CD4-positive, alpha-beta T cell treated with Interferon gamma for 1 hour (primary cell): ENCODE measurements around the gene CDH15.

Experiments
- DNase-seq: peaks from one replicate; pipeline ENCODE4 v3.0.0-alpha.2; 2020

CDH15 gene

GRCh38 chr16:89140981-89141883 lies 30.3 kb upstream of the CDH15 start:
- no peak for DNase-seq

DNA sequence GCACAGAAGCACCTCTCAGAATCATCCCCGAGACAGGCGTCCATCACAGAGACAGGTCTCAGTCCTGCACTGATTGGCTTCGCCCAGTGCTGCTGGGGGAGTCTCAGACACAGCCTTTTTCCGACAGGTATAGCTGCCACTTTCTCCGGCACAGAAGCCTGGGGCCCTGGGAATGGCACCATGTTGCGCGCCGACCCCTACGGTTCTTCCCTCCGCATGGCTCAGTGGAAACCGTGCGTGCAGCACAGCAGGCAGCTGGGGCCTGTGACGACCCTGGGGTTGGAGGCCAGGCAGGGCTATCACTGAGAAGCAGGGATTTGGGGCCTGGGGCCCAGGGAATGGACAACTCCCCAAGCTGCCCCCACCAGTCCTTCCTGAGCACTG lies 29.7 kb upstream of the CDH15 start:
- DNase-seq: no peak

DNA sequence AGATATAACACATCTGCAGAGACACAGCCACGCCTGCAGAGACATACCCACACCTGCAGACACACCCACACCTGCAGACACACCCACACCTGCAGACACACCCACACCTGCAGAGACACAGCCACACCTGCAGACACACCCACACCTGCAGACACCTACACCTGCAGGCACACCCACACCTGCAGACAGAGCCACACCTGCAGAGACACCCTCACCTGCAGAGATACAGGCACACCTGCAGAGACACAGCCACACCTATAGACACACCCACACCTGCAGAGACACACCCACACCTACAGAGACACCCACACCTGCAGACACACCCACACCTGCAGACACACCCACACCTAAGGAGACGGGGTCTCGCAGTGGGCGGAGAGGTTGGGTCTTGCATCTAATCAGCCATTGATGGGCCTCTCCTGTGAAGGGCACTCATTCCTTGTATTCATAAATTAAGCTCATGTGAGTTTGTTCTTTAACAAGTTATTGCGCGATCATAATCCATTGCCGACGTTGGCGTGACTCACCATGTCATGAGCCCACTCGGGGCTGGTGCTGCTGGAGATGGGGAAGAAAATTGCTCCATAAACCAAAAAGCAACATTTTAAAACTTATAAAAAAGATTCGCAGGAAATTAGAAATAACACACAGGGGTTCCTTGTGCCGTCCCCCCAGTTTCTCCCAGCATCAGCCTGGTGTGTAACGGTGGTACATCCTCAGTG lies 28.9 kb upstream of the CDH15 start:
- no peak for DNase-seq

- DNase-seq: no peak
Measured at GRCh38 chr16:89143201-89143741, 28.3 kb upstream of the CDH15 start.

- DNase-seq: no peak
Measured at GRCh38 chr16:89143911-89144675, 27.5 kb upstream of the CDH15 start.

GRCh38 chr16:89144681-89145080 lies 26.9 kb upstream of the CDH15 start:
- DNase-seq: no peak

DNA sequence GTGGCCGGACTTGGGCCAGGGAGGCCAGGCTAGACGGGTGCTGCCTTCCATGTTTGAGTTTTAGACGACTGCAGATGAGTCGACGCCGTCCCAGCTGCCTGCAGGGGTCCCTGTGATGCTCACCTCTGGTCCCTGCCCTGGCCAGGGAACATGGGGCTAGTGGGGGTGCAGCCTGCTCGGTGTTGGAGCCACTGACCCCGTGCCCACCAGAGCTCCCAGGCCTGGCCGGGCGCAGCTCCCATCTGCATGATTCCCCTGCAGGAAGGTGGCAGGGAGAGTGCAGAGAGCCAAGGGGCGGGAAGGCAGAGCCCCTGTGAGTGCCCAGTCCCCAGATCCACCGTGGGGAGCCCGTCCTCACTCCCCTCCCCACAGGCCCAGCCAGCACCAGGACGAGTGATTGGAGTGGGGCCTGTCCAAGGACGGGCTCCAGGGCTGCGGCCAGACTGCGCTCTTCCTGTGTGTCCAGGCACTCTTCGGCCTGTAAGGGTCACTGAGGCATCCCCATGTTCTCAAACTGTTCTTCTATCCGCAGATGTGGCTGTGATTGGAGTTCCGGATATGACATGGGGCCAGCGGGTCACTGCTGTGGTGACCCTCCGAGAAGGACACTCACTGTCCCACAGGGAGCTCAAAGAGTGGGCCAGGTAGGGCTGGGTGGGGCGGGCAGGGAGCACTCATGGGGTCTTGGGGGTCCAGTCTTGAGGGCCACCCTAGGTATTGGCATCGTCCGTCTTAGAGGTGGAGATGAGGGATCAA lies 26.0 kb upstream of the CDH15 start:
- no peak for DNase-seq

DNA sequence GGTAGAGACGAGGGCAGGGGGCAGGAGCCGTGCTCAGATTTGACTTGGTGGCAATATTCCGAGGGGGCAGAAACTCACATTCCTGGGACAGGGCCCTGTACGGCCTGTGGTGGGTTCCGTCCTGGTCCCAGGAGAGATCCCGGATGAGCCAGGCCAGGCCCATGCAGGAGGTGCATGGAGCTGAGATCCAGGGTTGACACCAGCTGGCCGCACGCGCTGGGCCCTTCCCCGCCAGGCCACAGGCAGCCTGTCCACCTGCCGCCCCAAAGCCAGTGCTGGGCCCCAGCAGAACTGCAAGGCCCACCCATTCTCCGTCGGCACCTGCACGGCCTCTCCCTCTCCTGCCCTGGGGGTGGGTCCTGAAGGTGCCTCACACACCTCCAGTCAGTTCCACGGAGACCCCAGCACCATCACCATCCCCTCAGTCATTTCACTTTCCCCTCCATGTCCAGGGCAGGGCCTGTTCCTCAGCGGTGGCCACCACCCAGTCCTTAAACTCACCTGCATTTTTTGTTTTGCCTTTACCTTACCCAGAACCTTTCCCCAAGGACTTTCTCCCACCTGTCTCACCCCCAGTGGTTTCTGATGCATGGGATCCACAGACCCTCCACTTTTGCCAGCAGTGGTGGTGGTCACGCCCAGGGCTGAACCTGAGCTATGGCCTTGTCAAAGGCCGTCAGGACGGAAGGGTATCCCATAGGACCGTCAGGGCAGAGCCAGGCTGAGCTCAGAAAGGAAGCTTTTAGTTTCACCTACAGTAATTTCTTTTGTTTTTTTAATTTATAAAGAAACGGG lies 25.1 kb upstream of the CDH15 start:
- DNase-seq: no peak

- DNase-seq: no peak
Measured at GRCh38 chr16:89147085-89147817, 24.3 kb upstream of the CDH15 start.

DNA sequence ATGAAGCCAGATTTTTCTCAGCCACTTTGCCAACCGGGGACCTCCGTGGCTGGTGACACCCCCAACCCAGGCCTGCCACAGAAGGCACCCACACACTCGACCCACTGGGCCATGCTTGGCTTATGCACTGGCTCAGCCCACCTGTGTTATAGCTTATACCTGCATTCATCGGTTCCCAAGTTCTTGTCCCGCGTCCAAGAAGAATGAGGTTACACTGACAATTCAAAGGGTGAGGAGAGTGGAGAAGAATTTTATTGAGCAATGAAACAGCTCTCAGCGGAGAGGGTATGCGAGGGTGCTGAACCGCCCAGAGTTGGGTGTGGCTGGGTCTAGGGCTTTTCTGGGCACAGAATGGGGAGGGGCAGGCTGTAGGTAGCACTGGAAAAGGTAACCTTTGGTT lies 22.2 kb upstream of the CDH15 start:
- no peak for DNase-seq

DNA sequence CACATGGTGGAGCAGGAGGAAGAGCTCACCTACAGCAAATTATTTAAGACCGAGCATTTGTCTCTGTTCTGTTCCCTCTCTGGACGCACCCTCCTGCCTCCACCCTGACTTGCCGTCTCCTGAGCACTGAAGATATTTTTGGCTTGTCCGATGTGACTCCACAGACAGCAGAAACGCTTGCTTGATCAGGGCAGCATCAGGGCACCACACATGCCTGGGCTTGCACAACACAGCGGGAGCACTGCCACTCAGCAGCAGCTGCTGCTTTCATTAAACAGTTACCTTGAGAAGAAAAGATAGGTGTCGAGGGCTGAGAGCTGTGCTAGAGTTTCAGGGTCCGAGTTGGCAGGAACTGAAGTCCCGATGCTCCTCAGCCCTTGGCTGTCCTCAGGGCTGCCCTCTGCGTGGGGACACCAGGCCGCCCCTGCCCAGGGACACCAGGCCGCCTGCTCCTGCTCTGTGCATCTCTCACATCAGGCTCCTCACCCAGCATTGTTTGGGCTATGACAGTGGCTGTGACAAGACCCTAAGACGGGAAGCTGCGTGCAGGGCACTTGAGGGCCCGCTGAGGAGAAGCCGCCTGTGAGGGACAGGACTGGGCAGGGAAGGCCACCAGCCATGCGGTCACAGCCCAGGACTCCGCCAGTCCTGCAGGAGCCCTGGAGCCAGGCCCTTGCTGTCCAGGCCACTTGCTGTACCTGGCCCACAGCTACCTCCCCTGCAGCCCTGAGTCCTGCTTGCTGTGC lies 21.3 kb upstream of the CDH15 start:
- DNase-seq: no peak

DNA sequence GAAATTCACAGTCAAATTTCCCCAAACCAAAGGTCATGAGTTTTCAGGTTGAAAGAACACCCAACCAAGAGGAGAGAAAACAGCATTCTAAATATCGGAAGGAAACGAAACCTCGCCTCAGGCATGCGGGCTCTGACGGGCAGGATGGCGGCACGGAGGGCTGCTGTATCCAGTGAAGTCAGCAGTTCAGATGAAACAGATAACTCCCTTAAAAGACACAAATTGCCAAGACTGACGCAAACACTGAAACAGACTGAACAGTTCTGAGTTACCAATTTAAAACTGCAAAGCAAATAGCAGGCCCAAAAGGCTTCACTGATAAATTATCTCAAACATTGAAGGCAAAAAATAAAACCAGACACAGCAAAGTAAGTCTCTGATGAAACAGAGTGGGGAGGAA lies 20.6 kb upstream of the CDH15 start:
- no peak for DNase-seq

DNA sequence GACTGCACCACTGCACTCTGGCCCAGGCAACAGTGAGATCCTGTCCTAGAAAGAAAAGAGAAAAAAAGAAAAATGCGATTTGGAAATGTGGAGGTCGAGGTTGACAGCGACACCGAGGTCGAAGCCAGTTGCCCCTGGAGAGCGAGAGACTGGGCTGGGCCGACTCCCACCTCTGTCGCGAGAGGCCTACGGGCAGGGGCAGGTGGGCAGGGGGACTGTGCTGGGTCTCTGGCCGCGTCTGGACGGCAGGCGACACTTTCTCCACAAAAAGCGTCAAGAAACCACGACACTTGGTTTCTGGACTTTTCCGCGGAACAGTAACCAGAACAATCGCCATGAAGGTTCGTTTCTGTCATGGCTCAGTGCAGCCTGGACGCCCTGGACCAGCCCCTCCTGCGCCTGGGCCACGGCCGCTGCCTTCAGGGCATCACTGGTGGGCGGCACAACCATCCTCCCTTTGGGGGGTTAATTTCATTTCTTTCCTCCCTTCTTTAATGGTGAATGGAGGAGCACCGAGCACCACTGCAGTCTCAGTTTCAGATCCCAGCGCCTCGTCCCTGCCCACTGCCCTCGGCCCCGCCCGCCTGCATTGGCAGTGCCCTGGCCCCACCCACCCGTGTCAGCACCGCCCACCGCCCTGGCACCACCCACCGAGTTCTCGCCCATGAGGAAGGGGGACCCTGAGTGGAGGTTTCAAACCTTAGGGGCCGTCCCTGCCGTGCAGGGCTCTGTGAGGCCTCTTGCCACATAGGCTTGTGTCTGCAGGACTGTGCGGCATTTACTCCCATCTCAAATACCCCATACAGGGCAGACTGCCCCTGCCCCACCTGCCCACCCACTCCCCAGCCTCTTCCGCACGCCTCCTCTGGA lies 18.5 kb upstream of the CDH15 start:
- no peak for DNase-seq

DNA sequence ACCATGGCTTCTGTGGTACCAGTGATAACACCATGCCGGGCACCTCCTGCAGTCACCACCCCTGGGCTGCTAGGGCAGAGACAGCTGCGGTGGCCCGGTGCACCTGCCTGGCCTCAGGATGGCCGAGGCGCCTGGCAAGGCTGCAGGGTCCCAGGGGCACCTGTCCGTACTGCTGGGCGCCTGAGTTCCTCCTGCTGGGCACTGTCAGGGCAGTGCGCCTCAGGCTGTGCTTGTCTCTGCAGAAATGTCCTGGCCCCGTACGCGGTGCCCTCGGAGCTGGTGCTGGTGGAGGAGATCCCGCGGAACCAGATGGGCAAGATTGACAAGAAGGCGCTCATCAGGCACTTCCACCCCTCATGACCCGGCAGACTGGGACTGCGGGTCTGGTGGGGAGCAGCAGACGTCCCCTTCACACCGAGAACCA lies 17.7 kb upstream of the CDH15 start:
- DNase-seq: no peak

DNA sequence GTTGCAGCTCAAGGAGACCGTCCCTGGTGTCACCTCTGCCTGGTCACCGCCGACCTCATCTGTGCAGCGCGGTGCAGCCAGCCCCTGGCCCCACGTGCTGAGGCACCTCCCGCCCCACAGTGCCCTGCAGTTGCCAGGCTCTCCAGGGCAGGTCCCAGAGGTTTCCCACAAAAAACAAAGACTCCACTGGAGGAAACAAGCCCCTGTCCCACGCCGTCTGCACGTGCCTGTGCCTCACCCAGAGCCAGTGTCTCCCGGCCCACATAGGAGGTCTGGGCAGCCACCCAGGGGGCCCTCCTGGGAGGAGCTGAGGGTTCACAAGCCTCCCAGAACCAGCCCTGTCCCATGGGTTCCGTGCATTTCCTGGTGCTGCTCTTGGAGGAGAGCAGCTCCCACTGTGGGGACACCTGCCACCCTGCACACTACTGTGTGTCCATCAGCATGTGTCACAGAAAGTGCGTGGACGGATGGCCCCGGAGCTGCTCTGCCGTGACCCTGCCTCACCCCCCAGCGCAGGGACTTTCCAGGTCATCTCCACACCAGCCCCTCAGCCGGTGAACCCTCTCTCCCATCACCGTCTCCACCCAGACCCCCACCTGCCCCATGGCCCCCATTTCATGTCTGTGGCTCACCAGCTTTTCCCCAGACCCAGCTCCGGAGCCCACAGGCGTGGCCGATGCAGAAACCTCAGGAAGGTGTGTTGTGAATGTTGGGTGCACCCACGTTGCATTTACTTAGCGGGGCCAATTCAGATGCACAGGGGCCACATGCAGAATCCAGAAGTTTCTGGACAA lies 17.0 kb upstream of the CDH15 start:
- no peak for DNase-seq

DNA sequence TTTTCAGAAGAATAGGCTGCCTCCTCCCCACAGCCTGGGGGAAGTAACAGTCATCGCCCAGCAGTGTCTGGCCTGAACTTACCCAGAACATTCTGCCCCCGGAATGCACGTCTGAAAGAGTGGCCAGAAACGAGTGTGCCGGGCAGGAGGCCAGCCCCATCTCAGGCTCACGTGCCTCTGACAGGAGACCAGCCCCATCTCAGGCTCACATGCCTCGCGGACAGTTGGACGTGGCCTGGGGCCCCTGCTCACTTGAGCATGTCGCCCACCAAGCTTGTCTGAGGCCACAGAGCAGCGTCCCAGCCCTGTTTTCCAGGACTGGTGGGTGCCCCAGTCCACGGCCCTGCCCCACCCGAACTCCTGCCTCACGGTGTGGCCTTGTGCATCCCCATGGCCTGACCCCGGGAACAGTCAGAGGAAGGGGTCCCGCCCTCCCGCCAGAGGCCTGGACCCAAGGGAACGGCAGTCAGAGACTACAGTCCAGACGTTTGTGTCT lies 16.3 kb upstream of the CDH15 start:
- DNase-seq: no peak

GRCh38 chr16:89155851-89156739 lies 15.5 kb upstream of the CDH15 start:
- no peak for DNase-seq
